ENCODE data around the gene GPER1. TPM values are rescaled to one million over a fixed set of nuclear protein-coding genes. Genes with fewer than 3 reads are reported as not detected.

The GPER1 gene
- polyA plus RNA-seq, 2 of the 4 experiments (the other 2 are of a cell fraction) = 0.23 to 0.50 TPM

GRCh38 chr7:1054861-1055450, 33.0 kb upstream of the GPER1 start (continued):
- TF ChIP-seq HMGXB4 (CRISPR knock-in tag; IDR thresholded peaks at IDR 0.05; ENCODE audit: borderline replicate concordance) (no peak), FOSB (CRISPR knock-in tag; IDR thresholded peaks at IDR 0.05) (no peak), EHF (CRISPR knock-in tag; IDR thresholded peaks at IDR 0.05) (no peak), KDM5A (IDR thresholded peaks at IDR 0.05) (no peak)

- WGBS (ENCODE audit: missing lambda C conversion rate) = 92% methylated on average over 13 of the region's 15 CpGs
- DNase-seq (ENCODE audit: low read depth in 1 of 2, low spot score in 1 of 2) (no peak), FAIRE-seq (no peak), ATAC-seq (no peak)
- TF ChIP-seq E2F6 (IDR thresholded peaks at IDR 0.05; ENCODE audit: borderline replicate concordance, low read depth) (no peak), USF2 (IDR thresholded peaks at IDR 0.05) (no peak), RFX5 (IDR thresholded peaks at IDR 0.05) (no peak), BHLHE40 (IDR thresholded peaks at IDR 0.05; ENCODE audit: low read depth, low read length) (no peak), ZC3H11A (IDR thresholded peaks at IDR 0.05) (no peak), REST (IDR thresholded peaks at IDR 0.05) (no peak), CHD4 (IDR thresholded peaks at IDR 0.05; ENCODE audit: borderline replicate concordance) (no peak)
- Histone ChIP-seq H3K4me3 (no peak overlapping the region), H3K4me1 (no peaks in the 10 kb centered on the region), H3K27ac (no peak overlapping the region), H3K9me3 (no peaks in the 10 kb centered on the region), H3K4me2 (no peak overlapping the region)
- ChIA-PET CTCF (interaction anchor here (1.5 to 20.4 kb wide), 3 partner anchors 10 to 60 kb away, joined by 4 to 487 read pairs (median 63); partner anchors contain the start of gene GPR146), POLR2A (no interaction called here)
These were observed 32.4 kb upstream of the GPER1 start for GRCh38 chr7:1055491-1055955.

- no peaks in the 10 kb centered on the region for H3K4me1 ChIP-seq
- POLR2A ChIA-PET = no interaction called here
- no peak for DNase-seq (ENCODE audit: low read depth in 1 of 2, low spot score in 1 of 2)
- 84% methylated on average over 10 of the region's 36 CpGs for WGBS (ENCODE audit: missing lambda C conversion rate)
- no peak overlapping the region for H3K4me3 ChIP-seq
- no peak for ATAC-seq
- H3K9me3 ChIP-seq = no peaks in the 10 kb centered on the region
- no peak overlapping the region for H3K27ac ChIP-seq
- CTCF ChIA-PET = interaction anchor here (0.9 to 20.4 kb wide), 5 partner anchors 10 to 81 kb away, joined by 3 to 487 read pairs (median 4); partner anchors contain the start of genes COX19 and GPR146
- no peak overlapping the region for H3K4me2 ChIP-seq
- no peak for FAIRE-seq
- no peak for TF ChIP-seq ESRRA (IDR thresholded peaks at IDR 0.05; ENCODE audit: borderline replicate concordance, low read length)
- TF ChIP-seq RFX5 (IDR thresholded peaks at IDR 0.05) = no peak
- TF ChIP-seq NFE2L2 (conservative IDR thresholded peaks at IDR 0.05; ENCODE audit: low read length) = no peak
- no peak for TF ChIP-seq RCOR1 (IDR thresholded peaks at IDR 0.05; ENCODE audit: low read depth, low read length)
- no peak for TF ChIP-seq SMC3 (IDR thresholded peaks at IDR 0.05)
- no peak for TF ChIP-seq ZC3H11A (IDR thresholded peaks at IDR 0.05)
- no peak for TF ChIP-seq MAZ (IDR thresholded peaks at IDR 0.05; ENCODE audit: borderline replicate concordance, low read depth, low read length)
- TF ChIP-seq REST (IDR thresholded peaks at IDR 0.05) = no peak
- no peak for TF ChIP-seq KDM5A (IDR thresholded peaks at IDR 0.05)
- TF ChIP-seq FOXS1 (CRISPR knock-in tag; IDR thresholded peaks at IDR 0.05) = no peak
- no peak for TF ChIP-seq HOXB13 (CRISPR knock-in tag; IDR thresholded peaks at IDR 0.05; ENCODE audit: low read depth)
- TF ChIP-seq ZNF302 (CRISPR knock-in tag; IDR thresholded peaks at IDR 0.05) = no peak
- TF ChIP-seq RARB (CRISPR knock-in tag; IDR thresholded peaks at IDR 0.05) = no peak
- no peak for TF ChIP-seq SREBF2 (IDR thresholded peaks at IDR 0.05)
These were observed 31.7 kb upstream of the GPER1 start for GRCh38 chr7:1055956-1056784.

All from A549 (cell line).